ENCODE results near the gene RPL18.

DNA sequence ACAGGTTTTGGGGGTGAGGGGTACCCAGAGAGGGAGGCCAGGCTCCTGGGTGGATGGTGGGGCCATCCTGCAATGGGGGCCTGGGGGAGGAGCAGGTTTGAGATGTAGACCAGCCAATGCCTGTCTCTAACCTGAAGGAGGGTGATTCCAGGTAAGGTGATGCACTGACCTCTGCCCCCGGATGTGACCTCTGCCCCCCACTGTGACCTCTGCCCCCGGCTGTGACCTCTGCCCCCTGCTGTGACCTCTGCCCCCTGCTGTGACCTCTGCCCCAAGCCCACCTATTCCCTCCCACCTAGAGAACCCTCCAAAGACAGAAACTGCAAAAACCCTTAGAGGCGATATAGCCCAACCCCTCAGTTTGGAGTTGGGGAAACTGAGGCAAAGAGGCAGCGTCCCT lies 22.7 kb downstream of the RPL18 start:
- TF ChIP-seq CTCF (conservative IDR thresholded peaks at IDR 0.05; ENCODE audit: low read length) (no peak), EZH2phosphoT487 (IDR thresholded peaks at IDR 0.05; ENCODE audit: borderline replicate concordance) (no peak)
